ENCODE data around the gene NOSTRIN.

The NOSTRIN gene

DNA sequence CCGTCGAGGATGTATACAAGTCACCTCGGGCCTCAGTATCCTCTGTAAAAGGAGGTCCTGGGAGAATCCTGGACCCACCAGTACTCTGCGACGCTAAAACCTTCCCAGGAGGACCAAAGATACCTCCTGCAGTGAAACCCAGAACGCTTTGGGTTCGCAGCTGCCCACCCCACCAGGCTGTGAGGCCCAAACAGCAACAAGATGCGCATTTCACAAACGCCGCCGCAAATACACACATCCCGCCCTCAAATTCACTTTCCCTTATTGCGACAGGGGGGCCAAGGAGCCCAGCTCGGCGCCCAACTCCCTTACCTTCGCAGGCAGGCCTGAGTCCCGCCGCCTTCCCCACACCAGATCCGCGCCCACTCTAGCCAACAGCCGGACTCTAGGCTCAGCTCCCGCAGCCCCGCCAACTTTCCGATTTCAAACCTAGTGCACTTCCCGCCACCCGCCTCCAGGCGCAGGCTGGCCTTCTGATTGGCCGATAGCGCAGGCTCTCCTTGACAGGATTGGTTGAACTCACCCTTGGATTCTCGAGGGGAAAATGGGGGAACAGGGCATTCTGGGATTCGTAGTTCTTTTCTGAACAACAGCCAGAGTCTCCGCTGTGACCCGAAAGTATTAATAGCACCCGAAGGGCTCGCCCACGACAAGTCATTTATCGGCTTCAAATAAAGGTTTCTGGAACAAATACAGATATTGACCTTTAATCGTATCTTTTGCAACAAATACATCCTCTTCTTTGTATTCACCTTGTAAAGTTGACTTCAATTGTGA, 87.8 kb downstream of the NOSTRIN start, which contains the start of gene SPC25:
SPC25 (minus strand) TSS at position 425 of the 777 bp plus-strand sequence. CDS start 911 bp downstream, outside the sequence.
- peak; percentile 94 for DNase-seq

DNA sequence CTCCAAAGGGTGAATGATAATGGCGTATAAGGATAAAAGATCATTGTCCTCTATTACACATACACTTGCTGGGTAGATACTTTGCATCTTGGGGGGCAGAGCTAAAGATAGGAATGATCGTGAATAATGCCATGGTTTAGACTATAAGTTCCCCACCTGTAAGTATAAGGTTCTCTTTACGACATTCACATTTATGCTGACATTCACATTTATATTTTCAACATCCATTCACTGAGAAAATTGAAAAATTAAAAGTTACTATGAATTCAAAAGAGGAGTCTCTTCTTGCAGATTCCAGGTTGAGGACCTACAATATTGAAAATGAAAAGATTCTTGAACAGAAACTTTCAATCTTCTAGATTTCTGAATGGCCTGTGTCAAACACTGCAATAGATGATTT, 89.9 kb downstream of the NOSTRIN start:
- no peak for DNase-seq

DNA sequence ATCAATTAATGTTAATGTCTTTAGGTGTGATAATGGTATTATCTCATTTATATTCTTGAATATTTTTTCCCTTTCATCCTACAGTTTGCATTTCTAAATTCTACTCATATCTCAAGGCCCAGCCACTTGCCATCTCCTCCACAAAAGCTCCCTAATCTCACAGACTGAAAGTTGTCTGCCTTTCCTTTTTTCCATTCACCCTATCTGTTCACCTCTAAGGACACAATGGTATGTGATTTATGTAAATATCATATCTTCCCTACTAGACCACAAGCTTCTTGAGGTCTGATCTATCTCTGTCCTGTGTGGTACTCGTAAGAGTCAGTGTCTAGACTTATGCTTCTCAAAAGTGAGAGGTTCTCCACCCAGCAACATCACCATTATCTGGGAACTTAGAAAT, 91.7 kb downstream of the NOSTRIN start:
- no peak for DNase-seq

DNA sequence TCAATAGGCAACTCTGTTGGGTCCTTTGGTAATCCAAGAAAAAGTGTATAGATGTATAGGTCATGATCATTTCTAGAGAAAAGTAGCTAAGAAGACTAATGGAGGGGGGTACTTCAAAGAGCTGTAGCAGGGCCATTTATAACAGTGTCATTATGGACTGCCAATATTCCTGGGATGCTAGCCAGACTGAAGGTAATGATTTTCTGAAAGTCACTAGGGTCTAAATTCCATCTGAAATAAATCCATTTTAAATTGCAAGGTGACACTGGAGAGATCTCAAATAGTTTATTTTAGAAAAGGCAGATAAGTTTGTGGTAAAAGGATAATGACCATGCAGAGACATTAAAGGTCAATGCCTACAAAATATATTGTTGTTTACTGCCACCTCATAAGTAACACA, 92.3 kb downstream of the NOSTRIN start:
- no peak for DNase-seq

DNA sequence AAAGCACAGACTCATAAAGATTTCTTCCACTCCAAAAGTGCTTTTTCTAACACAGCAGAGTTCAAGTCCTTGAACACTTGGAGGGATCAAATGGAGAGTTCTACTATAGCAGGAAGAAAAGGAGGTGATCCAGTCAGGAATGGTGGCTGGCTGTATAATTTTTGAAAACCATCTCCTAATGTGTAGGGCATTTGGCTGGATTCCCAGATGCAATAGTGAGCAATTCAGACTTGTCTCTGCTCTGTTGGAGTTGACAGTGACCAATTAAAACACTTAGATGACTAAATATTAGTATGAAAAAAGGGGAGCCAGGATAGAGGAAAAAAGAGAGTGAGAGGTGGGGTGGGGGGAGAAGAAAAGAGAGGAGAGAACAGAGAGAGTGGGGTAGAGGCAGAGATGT, 93.3 kb downstream of the NOSTRIN start:
- peak; percentile 16 for DNase-seq

DNA sequence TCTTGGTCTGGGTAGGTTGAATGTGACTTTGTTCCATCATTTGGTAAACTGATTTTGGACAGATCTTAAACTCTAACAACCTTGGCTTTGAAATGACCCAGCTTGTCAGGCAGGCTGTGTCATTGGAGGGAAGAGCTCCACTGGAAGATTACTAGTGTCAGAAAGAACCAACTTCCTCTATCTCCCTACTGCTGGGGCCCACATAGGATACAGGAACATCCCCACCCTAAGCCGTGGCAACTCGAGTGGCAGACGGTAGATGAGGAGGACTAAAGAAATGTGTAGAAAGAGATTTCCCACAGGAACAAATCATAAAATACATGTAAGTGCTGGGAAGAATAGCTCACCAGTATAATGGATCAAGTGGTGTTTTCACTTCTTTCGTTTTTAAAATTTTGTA, 94.3 kb downstream of the NOSTRIN start:
- DNase-seq: no peak

DNA sequence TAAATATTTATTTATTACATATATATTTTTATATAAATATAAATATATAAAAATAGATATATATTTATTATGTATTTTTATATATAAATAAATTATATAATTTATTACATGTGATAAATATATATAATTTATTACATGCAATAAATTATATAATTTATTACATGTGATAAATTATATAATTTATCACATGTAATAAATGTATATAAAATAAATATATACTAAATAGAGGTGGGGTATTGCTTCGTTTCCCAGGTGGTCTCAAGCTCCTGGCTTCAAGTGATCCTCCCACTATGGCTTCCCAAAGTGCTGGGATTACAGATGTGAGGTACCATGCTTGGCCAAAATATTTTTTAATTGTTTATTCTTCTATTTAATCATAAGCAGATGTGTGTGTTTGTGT, 95.0 kb downstream of the NOSTRIN start:
- no peak for DNase-seq

DNA sequence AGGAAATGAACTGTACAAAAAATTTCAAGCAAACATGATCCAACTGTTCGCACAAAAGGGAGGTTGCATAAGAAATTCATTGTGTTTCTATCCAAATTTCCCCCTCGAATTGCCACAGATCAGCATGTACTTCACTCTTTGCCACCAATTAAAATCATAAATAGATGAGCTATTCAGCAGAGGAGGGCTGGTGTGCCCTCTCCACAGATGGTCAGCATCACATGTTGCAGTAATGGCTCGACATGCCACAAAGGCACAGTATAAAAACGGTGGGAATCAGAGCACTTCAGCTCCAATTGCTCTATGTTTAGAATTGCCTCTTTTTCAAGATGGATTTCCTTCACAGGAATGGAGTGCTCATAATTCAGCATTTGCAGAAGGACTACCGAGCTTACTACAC, 98.6 kb downstream of the NOSTRIN start, which contains the start of gene G6PC2:
G6PC2 (plus strand) TSS at position 289 of the 400 bp plus-strand sequence; CDS start at position 330, 41 bp downstream.
- no peak for DNase-seq

DNA sequence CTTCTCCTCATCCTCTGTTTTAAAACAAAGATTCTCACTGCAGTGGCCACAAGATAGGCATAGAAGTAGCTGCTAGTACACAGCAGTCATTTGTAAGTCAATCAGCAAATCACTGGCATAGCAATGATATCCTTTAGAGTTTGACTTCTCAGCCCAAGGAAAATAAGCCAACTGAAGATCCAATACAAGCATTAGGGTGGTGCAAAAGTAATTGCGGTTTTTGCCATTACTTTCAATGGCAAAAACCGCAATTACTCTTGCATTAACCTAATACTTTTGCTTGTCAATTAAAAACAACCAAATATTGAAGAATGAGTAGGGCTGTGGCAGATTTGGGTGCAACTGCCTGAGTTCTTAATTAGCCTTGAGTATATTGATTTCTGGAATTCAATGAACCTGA, 101.5 kb downstream of the NOSTRIN start:
- no peak for DNase-seq

DNA sequence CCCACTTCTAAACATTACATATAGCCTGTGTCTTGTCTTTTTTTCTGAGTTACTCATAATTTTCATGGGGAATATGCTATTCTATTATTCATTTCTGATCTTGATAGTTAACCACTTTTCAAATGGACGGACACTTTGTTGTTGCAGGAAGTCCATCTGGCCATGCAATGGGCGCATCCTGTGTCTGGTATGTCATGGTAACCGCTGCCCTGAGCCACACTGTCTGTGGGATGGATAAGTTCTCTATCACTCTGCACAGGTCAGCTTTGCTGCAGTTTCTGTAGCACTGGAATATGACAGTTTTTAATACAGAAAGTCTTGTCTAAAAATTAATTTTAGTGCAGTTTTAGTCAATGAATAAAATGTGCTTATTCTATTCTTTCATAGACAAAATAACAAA, 101.9 kb downstream of the NOSTRIN start:
- DNase-seq: no peak

DNA sequence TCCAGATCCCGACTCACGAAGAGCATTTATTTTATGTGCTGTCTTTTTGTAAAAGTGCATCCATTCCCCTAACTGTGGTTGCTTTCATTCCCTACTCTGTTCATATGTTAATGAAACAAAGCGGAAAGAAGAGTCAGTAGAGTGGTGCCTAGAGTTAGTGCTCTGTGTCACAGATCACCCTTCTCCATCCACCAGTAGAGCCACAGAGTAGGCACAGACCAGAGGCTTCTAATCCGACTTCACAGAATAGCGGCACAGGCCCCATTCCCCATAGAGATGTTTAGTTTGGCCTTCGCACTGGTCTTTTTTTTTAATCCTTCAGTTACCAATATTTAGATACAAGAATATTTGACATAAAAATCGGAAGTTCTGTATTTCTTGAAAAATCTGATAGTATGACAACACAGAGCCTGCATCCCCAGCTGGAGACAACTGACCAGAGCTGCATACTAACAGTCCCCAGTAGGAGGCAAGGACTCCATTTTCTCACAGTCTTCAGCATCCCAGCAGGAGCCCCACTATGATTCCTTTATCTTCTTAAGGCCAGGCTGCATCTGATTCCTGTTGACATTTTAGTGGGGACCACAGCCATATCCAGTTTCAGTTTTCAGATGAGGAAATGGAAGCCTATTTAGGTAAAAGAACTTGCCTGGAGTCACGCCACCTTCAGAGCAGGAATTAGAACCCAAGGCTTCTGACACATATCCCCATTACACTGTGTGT, 105.7 kb downstream of the NOSTRIN start:
- no peak for DNase-seq

DNA sequence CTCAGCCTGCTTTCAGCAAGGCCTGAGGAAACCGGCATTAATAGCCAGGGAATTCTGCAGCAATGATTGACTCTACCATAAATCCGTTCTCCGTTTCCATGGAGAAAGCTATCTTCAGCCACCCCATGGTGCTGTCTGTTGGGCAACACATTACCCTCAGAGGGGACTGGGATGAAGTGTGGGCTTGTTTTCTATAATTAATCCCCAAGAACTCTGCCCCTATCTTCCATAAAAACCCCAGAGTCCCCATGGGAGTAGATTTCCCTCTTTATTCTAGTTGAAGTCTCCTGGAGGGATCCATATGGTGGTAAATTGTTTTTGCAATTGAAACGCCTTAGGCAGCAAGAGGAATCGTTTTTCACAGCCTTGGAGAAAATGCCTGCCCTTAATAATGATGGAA, 107.9 kb downstream of the NOSTRIN start:
- DNase-seq: no peak

DNA sequence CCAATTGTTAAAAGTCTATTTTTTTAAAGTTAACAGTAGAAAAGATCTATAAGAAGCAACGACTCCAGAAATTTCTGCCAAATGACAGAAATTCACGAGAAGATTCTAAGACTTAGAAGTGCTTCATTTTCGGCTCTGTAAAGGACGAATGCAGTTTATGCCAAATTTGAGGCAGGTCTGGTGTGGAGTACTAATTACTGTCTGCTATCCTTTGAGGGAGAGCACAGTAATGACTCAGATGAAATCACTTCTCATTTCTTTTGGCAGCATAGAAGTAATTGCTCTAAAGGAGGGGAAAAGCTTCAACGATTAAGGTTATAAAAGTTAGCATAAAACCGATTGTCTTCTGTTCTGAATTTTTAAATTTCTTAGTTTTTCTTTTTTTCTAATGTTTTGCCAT, 110.0 kb downstream of the NOSTRIN start:
- no peak for DNase-seq

DNA sequence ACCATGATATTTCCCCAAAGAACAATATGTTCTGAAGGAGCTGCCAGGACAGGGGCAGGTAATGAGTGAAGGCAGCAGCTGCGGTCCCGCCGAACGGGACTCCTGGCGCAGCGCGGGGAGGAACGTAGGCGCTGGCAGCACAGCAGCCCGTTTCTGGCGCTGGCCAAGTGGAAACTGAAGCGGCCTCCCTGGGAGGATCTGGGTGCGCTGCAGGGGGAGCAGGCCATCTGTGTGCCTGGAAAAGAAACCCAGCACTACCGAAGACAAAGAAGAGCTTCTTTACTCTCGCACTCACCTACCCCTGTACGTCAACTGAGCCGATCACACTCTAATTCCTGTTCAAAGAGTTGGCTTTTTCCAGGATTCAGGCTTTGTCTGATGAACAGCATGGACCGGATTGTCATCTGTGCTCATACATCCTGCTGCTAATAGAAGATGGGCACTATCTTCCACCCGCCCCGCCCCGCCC, 110.5 kb downstream of the NOSTRIN start:
- DNase-seq: peak; percentile 38

DNA sequence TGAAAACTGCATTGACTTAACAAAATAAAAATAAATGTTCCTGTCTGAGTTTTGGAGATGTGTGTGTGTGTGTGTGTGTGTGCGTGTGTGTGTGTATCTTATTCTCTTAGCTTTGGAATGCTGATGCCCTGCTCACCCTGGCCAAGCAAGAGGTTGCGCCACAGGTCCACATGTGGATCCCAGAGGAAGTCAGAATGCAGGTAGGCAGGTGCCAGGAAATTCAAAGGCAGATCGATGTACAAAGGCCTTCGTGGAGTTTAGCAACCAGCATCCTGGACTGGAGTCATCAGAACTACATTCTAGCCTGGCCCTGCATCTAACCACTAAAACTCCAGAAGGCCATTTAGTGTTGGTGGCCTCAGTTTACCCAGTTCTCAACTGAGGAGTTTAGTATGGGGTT, 111.1 kb downstream of the NOSTRIN start:
- no peak for DNase-seq

Data from EL (cell line).